ENCODE results near the gene HDLBP. TPM values are rescaled to one million over a fixed set of nuclear protein-coding genes. Genes with fewer than 3 reads are reported as not detected.
A peak's percentile ranks its signal among the peaks of the same experiment; 100 is the strongest.

Gene HDLBP
- total RNA-seq, 1 experiment from 2014 or later: 350 TPM

DNA sequence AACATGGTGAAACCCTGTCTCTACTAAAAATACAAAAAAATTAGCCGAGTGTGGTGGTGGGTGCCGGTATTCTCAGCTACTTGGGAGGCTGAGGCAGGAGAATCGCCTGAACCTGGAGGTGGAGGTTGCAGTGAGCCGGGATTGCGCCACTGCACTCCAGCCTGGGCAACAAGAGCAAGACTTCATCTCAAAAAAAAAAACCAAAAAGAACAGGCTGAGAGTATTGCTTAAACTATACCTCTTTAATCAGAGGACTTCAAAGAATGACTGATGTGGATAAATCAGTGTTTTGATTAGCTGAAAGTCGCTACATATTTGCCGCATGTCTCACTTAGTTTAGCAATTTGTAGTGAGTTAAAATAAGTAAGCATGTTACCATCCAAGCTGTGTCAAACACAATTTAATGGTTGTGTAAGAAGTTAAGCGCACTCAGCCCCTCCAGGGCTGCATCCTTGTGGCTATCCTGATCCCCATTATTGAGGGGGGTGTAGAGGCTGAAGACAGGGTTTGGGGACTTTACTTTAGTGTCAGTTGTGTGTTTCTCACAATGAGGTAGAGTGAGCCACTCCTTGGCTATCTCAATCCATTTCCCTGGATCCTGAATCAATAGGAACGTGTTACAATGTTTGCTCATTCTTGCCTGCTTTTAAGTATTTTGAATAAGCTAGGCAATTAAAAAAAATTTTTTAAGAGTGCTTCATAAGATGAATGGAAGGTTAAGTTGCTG is 29.6 kb upstream of the HDLBP start:
- no TSS peak for BruUV-seq (replicated peaks)
- TF ChIP-seq, protein P1, sequence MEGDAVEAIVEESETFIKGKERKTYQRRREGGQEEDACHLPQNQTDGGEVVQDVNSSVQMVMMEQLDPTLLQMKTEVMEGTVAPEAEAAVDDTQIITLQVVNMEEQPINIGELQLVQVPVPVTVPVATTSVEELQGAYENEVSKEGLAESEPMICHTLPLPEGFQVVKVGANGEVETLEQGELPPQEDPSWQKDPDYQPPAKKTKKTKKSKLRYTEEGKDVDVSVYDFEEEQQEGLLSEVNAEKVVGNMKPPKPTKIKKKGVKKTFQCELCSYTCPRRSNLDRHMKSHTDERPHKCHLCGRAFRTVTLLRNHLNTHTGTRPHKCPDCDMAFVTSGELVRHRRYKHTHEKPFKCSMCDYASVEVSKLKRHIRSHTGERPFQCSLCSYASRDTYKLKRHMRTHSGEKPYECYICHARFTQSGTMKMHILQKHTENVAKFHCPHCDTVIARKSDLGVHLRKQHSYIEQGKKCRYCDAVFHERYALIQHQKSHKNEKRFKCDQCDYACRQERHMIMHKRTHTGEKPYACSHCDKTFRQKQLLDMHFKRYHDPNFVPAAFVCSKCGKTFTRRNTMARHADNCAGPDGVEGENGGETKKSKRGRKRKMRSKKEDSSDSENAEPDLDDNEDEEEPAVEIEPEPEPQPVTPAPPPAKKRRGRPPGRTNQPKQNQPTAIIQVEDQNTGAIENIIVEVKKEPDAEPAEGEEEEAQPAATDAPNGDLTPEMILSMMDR (IDR thresholded peaks at IDR 0.05; ENCODE audit: insufficient read depth in 1 of 2, low read depth in 1 of 2, low read length in 1 of 2, severe bottlenecking in 1 of 2, unreplicated experiment in 1 of 2): no peak
- H3K4me3 Mint-ChIP-seq (ENCODE audit: unreplicated experiment): no peak overlapping the region
- H3K36me3 ChIP-seq (ENCODE audit: control insufficient read depth, insufficient read depth, low read length): no peaks in the 10 kb centered on the region; the same call in 1 of the 2 replicates
- H3K27ac Mint-ChIP-seq (ENCODE audit: unreplicated experiment): no peak overlapping the region
- no peak overlapping the region for H3K4me3 ChIP-seq (ENCODE audit: low read depth, low read length)
- no peak for DNase-seq
- H3K4me1 ChIP-seq: peaks cover 3% of the 10 kb centered on the region
- H3K9me3 Mint-ChIP-seq (ENCODE audit: unreplicated experiment): no peaks in the 10 kb centered on the region
- intact Hi-C loops (cut with micrococcal nuclease; ENCODE audit: unreplicated experiment): no loop called here
- no peaks in the 10 kb centered on the region for H3K9me3 ChIP-seq
- ChIA-PET POLR2A (no interaction called here), CTCF (no interaction called here)
- peaks cover 12% of the 10 kb centered on the region for H3K4me1 Mint-ChIP-seq (ENCODE audit: low read depth, unreplicated experiment)
- H3K27me3 Mint-ChIP-seq (ENCODE audit: insufficient read depth, unreplicated experiment): no peaks in the 10 kb centered on the region
- H3K27me3 ChIP-seq (replicated peaks; ENCODE audit: control insufficient read depth, insufficient read depth, low read length): no peaks in the 10 kb centered on the region
- peaks cover 65% of the 10 kb centered on the region for H3K36me3 Mint-ChIP-seq (ENCODE audit: insufficient read depth, unreplicated experiment)

DNA sequence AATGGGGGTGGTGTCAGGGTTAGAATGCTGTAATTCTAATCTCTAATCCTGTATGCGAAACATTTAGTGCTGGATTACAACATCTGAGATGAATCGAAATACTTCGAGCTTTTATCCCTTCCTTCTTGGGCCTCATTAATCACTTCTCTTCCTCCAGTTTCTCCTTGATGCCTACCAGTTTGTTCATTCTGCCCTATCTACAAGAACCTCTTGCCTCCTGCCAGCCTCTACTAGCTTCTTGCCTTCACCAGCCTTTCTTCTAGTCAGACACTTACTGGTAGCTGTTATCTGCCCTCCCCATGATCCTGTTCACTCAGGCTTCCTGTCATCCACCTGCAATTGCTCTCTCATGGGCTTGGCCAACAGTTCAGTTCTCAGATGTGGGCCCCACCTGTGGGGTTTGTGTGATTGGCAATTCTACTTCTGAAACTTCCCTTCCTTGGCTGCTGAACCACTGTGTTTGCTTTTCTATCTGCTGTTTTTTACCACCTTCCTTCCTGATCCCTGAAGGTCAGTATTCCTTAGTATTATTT is 25.2 kb upstream of the HDLBP start:
- no peaks in the 10 kb centered on the region for H3K9me3 Mint-ChIP-seq (ENCODE audit: unreplicated experiment)
- peak overlapping the region; percentile 66 for H3K27ac Mint-ChIP-seq (ENCODE audit: unreplicated experiment)
- H3K4me1 Mint-ChIP-seq (ENCODE audit: low read depth, unreplicated experiment): peaks cover 7% of the 10 kb centered on the region
- peaks cover 62% of the 10 kb centered on the region for H3K36me3 Mint-ChIP-seq (ENCODE audit: insufficient read depth, unreplicated experiment)
- TF ChIP-seq, protein P1 (IDR thresholded peaks at IDR 0.05; ENCODE audit: insufficient read depth in 1 of 2, low read depth in 1 of 2, low read length in 1 of 2, severe bottlenecking in 1 of 2, unreplicated experiment in 1 of 2): no peak
- Histone ChIP-seq H3K9me3 (no peaks in the 10 kb centered on the region), H3K36me3 (ENCODE audit: control insufficient read depth, insufficient read depth, low read length) (no peaks in the 10 kb centered on the region; the same call in 1 of the 2 replicates), H3K27me3 (replicated peaks; ENCODE audit: control insufficient read depth, insufficient read depth, low read length) (no peaks in the 10 kb centered on the region), H3K4me3 (ENCODE audit: low read depth, low read length) (no peak overlapping the region), H3K4me1 (no peaks in the 10 kb centered on the region)
- H3K27me3 Mint-ChIP-seq (ENCODE audit: insufficient read depth, unreplicated experiment): no peaks in the 10 kb centered on the region
- POLR2A ChIA-PET: no interaction called here
- no peak overlapping the region for H3K4me3 Mint-ChIP-seq (ENCODE audit: unreplicated experiment)
- CTCF ChIA-PET: no interaction called here
- intact Hi-C loops (cut with micrococcal nuclease; ENCODE audit: unreplicated experiment): no loop called here
- no TSS peak for BruUV-seq (replicated peaks)
- DNase-seq: no peak

DNA sequence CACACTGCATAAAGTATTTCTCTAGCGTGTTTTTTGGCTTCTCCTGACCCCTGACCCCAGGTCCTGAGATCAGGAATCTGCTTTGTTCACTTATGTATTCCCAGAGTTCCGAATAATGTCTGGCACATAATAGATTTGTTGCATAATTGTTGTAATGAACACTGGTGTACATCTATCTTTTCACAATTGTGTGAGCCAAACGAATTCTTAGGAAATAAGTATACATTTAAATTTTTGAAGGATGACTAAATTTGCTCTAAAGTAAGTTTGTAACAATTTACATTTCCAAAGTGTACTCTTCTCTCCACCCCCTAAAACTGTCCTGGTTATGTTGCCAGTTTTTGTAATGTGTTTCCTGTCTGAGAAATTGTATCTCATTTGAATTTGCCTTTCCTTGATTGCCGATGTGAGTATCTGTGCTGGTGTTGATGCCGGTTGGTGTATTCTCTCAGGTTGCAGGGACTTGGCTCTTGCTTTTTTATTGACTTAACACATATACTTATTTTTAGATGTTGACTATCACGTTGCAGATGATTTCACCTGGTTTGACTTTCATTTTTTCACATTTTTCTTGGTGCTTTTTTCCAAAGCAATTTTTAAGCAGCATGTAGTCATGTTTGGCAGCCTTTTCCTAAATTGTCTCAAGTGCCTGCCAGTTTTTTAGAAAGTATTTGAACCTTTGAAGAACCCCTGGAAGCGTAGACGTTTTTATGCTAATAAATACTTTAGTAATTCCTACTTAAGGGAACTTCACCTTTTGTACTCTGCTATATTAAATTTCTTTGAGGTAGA is 24.6 kb upstream of the HDLBP start:
- H3K4me3 ChIP-seq (ENCODE audit: low read depth, low read length): no peak overlapping the region
- ChIA-PET POLR2A (no interaction called here), CTCF (no interaction called here)
- Mint-ChIP-seq H3K4me1 (ENCODE audit: low read depth, unreplicated experiment) (peaks cover 7% of the 10 kb centered on the region), H3K27ac (ENCODE audit: unreplicated experiment) (peak overlapping the region; percentile 66), H3K27me3 (ENCODE audit: insufficient read depth, unreplicated experiment) (no peaks in the 10 kb centered on the region), H3K4me3 (ENCODE audit: unreplicated experiment) (no peak overlapping the region), H3K9me3 (ENCODE audit: unreplicated experiment) (no peaks in the 10 kb centered on the region), H3K36me3 (ENCODE audit: insufficient read depth, unreplicated experiment) (peaks cover 58% of the 10 kb centered on the region)
- no peak for DNase-seq
- no peaks in the 10 kb centered on the region; the same call in 1 of the 2 replicates for H3K36me3 ChIP-seq (ENCODE audit: control insufficient read depth, insufficient read depth, low read length)
- TF ChIP-seq, protein P1 (IDR thresholded peaks at IDR 0.05; ENCODE audit: insufficient read depth in 1 of 2, low read depth in 1 of 2, low read length in 1 of 2, severe bottlenecking in 1 of 2, unreplicated experiment in 1 of 2): no peak
- no peaks in the 10 kb centered on the region for H3K9me3 ChIP-seq
- no TSS peak for BruUV-seq (replicated peaks)
- no peaks in the 10 kb centered on the region for H3K27me3 ChIP-seq (replicated peaks; ENCODE audit: control insufficient read depth, insufficient read depth, low read length)
- intact Hi-C loops (cut with micrococcal nuclease; ENCODE audit: unreplicated experiment): no loop called here
- H3K4me1 ChIP-seq: no peaks in the 10 kb centered on the region

Measured in Caco-2 (cell line).